Small intestine (tissue), 4 donors: ENCODE measurements around the gene CXCL1. TPM values are rescaled to one million over a fixed set of nuclear protein-coding genes. Genes with fewer than 3 reads are reported as not detected.

Experiments
- polyA plus RNA-seq, 4 donors: library from polyadenylated mRNA; stranded (reverse) in 3 of 4; unstranded in 1 of 4; fragments of 200-250 nt in 3 of 4; fragments of 120-200 nt in 1 of 4; gene quantifications; one replicate each; pipeline versions ENCODE4 v1.2.1 to v1.2.3, GENCODE V29; 2013
- donor health status: healthy with polysubstance abuse.
- donor health status: Bipolar disorder and iron deficiency.
- donor health status: healthy.

Gene CXCL1
- polyA plus RNA-seq, 4 donors = 2.9 to 13.8 (median 10.1) TPM

Other genes with a start within 250 kb of the CXCL1 start
- 10 to 100 TPM in 3 of 4 donors, 1 to 10 TPM in 1; 4.1 to 18.2 (median 15.5) TPM for gene RASSF6, start 249.0 kb upstream of the CXCL1 start, polyA plus RNA-seq
- gene CXCL8, start 128.8 kb upstream of the CXCL1 start, polyA plus RNA-seq = 1 to 10 TPM in 3 of 4 donors, under 1 TPM in 1; 0.59 to 8.6 (median 2.3) TPM
- 1 to 10 TPM in 2 of 4 donors, under 1 TPM in 1, not detected in 1; 0.49 to 5.9 (median 1.6) TPM for gene CXCL6, start 32.7 kb upstream of the CXCL1 start, polyA plus RNA-seq
- gene PF4V1, start 16.1 kb upstream of the CXCL1 start, polyA plus RNA-seq = under 1 TPM in 1 of 4 donors, not detected in 3; 0.32 TPM
- under 1 TPM in 2 of 4 donors, not detected in 2; 0.68 to 0.73 TPM for gene PF4, start 112.6 kb downstream of the CXCL1 start, polyA plus RNA-seq
- 1 to 10 TPM in 1 of 4 donors, not detected in 3; 1.5 TPM for gene PPBP, start 118.8 kb downstream of the CXCL1 start, polyA plus RNA-seq
- gene CXCL5, start 129.3 kb downstream of the CXCL1 start, polyA plus RNA-seq = 1 to 10 TPM in 1 of 4 donors, under 1 TPM in 1, not detected in 2; 0.74 to 1.8 TPM
- gene CXCL3, start 169.3 kb downstream of the CXCL1 start, polyA plus RNA-seq = 1 to 10 TPM in 2 of 4 donors, under 1 TPM in 1, not detected in 1; 0.89 to 5.6 (median 4.9) TPM
- gene CXCL2, start 229.8 kb downstream of the CXCL1 start, polyA plus RNA-seq = 10 to 100 TPM in 1 of 4 donors, 1 to 10 TPM in 3; 1.1 to 24.4 (median 4.4) TPM